C4-2B (cell line): ENCODE results near the gene NUDT1.

Experiments used
- ZFX ChIP-seq: fragments of 450-650 bp; IDR thresholded peaks from 2 replicates; pipeline ENCODE4 v1.6.1; 2017
- TF ChIP-seq, protein P1 (sequence below): fragments of 450-650 bp; conservative IDR thresholded peaks from 2 replicates; pipeline ENCODE4 v1.5.1; 2017; ENCODE audit warnings: mild to moderate bottlenecking

DNA sequence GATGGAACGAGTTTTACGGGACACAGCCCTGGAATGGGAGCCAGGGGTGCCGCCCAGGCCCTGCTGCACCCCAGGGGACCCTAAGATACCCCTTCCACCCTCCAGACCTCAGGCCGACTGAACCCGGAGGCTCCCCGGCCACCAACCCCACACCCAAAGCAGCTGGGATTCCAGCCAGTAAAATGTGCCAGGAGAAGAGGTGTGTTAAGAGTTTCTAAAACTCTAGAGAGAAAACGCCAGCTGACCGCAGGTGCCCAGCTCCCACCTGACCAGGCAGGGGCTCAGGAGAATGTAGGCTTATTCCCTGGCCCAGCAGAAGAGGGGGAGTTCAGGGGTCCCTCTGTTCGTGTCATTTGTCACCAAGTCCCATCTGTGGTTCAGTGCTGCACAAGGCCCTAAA lies 17.5 kb downstream of the NUDT1 start:
- TF ChIP-seq, protein P1, sequence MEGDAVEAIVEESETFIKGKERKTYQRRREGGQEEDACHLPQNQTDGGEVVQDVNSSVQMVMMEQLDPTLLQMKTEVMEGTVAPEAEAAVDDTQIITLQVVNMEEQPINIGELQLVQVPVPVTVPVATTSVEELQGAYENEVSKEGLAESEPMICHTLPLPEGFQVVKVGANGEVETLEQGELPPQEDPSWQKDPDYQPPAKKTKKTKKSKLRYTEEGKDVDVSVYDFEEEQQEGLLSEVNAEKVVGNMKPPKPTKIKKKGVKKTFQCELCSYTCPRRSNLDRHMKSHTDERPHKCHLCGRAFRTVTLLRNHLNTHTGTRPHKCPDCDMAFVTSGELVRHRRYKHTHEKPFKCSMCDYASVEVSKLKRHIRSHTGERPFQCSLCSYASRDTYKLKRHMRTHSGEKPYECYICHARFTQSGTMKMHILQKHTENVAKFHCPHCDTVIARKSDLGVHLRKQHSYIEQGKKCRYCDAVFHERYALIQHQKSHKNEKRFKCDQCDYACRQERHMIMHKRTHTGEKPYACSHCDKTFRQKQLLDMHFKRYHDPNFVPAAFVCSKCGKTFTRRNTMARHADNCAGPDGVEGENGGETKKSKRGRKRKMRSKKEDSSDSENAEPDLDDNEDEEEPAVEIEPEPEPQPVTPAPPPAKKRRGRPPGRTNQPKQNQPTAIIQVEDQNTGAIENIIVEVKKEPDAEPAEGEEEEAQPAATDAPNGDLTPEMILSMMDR = no peak
- TF ChIP-seq ZFX = no peak
